Vagina (tissue), 2 donors: Measurements from ENCODE around the gene TTLL5. TPM values are rescaled to one million over a fixed set of nuclear protein-coding genes. Genes with fewer than 3 reads are reported as not detected.

Experiments used
- DNase-seq, 2 donors: peaks; one replicate each; pipeline ENCODE4 v3.0.0-alpha.2; 2017; ENCODE audit errors: extremely low spot score in 2 of 2
- H3K27ac ChIP-seq: fragments of 200-600 bp; sonication (generic); one replicate; pipeline ENCODE4 v1.5.1; 2019
- H3K27me3 ChIP-seq: fragments of 200-600 bp; sonication (generic); one replicate; pipeline ENCODE4 v1.5.1; 2019
- H3K36me3 ChIP-seq, 2 donors: fragments of 200-600 bp; sonication (generic); one replicate each; pipeline ENCODE4 v1.5.1; 2017 to 2019
- H3K4me1 ChIP-seq: fragments of 200-600 bp; sonication (generic); one replicate; pipeline ENCODE4 v1.5.1; 2019
- H3K4me3 ChIP-seq, 2 donors: fragments of 200-600 bp; sonication (generic); 1 replicate in 1 of 2; 2 replicates in 1 of 2; pipeline ENCODE4 v1.5.1; 2016 to 2019
- H3K9me3 ChIP-seq: fragments of 200-600 bp; sonication (generic); one replicate; pipeline ENCODE4 v1.5.1; 2019
- POLR2A ChIP-seq, 2 donors: fragments of 450-650 bp; IDR thresholded peaks; one replicate each; pipeline ENCODE4 v1.6.1; 2017; ENCODE audit warnings: antibody characterized with exemption in 2 of 2, mild to moderate bottlenecking in 2 of 2, moderate library complexity in 2 of 2
- POLR2AphosphoS5 ChIP-seq, 2 donors: sonication (generic); formaldehyde crosslinking; IDR thresholded peaks; one replicate each; pipeline ENCODE4 v1.9.0; 2017; ENCODE audit warnings: antibody characterized with exemption in 2 of 2, mild to moderate bottlenecking in 2 of 2, low read depth in 1 of 2; ENCODE audit not compliant: insufficient read depth in 1 of 2
- intact Hi-C: fragments of 100-400 bp; cut with DNase I; formaldehyde crosslinking; loops from one replicate; pipeline ENCODE4 v1.15.1; 2023
- total RNA-seq: library from RNA; depleted of rRNA; stranded (reverse); fragments of >200 nt; gene quantifications from one replicate; pipeline ENCODE4 v1.2.3, GENCODE V29; 2016
- TF ChIP-seq, protein P1 (sequence below), 3 experiments: fragments of 450-650 bp in 2 of 3; fragments of 200-600 bp in 1 of 3; sonication (generic) in 1 of 3; IDR thresholded peaks; one replicate each; pipeline ENCODE4 v1.5.1; 2017 to 2019; ENCODE audit warnings: antibody characterized with exemption in 3 of 3, mild to moderate bottlenecking in 2 of 3, moderate library complexity in 2 of 3

TTLL5 gene
- total RNA-seq, 1 donor from 2014 or later, result 43.0 TPM

- no peaks in the 10 kb centered on the region for H3K9me3 ChIP-seq
- H3K36me3 ChIP-seq, result peaks cover 0 to 4% of the 10 kb centered on the region in 2 donors
- TF ChIP-seq, protein P1, sequence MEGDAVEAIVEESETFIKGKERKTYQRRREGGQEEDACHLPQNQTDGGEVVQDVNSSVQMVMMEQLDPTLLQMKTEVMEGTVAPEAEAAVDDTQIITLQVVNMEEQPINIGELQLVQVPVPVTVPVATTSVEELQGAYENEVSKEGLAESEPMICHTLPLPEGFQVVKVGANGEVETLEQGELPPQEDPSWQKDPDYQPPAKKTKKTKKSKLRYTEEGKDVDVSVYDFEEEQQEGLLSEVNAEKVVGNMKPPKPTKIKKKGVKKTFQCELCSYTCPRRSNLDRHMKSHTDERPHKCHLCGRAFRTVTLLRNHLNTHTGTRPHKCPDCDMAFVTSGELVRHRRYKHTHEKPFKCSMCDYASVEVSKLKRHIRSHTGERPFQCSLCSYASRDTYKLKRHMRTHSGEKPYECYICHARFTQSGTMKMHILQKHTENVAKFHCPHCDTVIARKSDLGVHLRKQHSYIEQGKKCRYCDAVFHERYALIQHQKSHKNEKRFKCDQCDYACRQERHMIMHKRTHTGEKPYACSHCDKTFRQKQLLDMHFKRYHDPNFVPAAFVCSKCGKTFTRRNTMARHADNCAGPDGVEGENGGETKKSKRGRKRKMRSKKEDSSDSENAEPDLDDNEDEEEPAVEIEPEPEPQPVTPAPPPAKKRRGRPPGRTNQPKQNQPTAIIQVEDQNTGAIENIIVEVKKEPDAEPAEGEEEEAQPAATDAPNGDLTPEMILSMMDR (IDR thresholded peaks at IDR 0.05), result no peak
- TF ChIP-seq POLR2AphosphoS5 (IDR thresholded peaks at IDR 0.05; ENCODE audit: insufficient read depth in 1 of 2, low read depth in 1 of 2) (no peak), POLR2A (IDR thresholded peaks at IDR 0.05) (no peak)
- no peak overlapping the region for H3K4me3 ChIP-seq
- intact Hi-C loops, result no loop called here
- no peak for DNase-seq
- no peaks in the 10 kb centered on the region for H3K4me1 ChIP-seq
- H3K27ac ChIP-seq, result no peak overlapping the region
- H3K27me3 ChIP-seq, result no peaks in the 10 kb centered on the region
These were observed 143.7 kb downstream of the TTLL5 start for GRCh38 chr14:75804570-75805275.

DNA sequence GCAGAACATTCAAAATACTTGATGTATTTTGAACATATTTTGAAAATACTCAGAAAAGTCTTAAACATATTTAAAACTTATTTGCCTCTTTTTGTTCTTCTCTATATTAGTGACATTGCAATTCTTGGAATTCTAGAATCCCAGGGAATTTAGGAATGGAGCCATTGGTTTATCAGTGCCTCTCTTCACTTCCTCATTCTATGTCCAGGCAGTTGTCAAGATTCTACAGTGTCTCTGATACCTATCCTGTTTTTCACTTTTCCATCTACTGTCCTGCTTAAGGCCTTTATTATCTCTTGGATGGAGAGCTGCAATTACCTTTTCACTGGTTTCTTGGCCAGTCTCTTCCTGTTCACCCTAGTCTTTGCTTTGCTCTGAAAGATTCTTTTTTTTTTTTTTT is 144.6 kb downstream of the TTLL5 start:
- intact Hi-C loops, result no loop called here
- no peak for DNase-seq
- Histone ChIP-seq H3K4me1 (no peaks in the 10 kb centered on the region), H3K9me3 (no peaks in the 10 kb centered on the region), H3K27ac (no peak overlapping the region), H3K27me3 (no peaks in the 10 kb centered on the region), H3K4me3 (no peak overlapping the region), H3K36me3 (peaks cover 0 to 4% of the 10 kb centered on the region in 2 donors)
- no peak for TF ChIP-seq POLR2AphosphoS5 (IDR thresholded peaks at IDR 0.05; ENCODE audit: insufficient read depth in 1 of 2, low read depth in 1 of 2)
- TF ChIP-seq, protein P1 (IDR thresholded peaks at IDR 0.05), result no peak

DNA sequence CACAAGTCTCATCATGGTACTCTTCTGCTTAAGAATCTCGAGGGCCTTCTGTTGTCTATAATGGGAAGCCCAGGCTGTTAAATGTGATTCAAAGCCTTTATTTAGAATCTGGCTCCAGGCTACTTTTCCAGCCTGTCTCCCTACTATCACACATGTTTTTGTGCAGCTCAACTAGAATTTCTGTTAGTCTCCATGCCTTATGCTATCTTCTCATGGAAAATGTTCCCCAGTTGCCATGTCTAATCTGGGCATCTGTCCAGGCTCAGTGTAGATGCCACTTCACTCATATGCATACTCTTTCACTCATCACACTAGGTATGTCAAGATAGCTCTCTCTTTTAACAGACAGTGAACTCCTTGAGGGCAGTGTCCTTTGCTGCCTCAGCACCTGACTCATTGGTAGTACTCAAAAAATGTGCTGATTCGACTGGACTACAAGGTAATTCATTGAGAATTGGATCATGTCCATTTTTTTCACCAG is 145.3 kb downstream of the TTLL5 start:
- no peak for DNase-seq
- H3K4me3 ChIP-seq, result no peak overlapping the region
- intact Hi-C loops, result no loop called here
- TF ChIP-seq POLR2A (IDR thresholded peaks at IDR 0.05), result no peak
- TF ChIP-seq, protein P1 (IDR thresholded peaks at IDR 0.05), result no peak
- no peak for TF ChIP-seq POLR2AphosphoS5 (IDR thresholded peaks at IDR 0.05; ENCODE audit: insufficient read depth in 1 of 2, low read depth in 1 of 2)
- no peak overlapping the region for H3K27ac ChIP-seq
- peaks cover 0 to 4% of the 10 kb centered on the region in 2 donors for H3K36me3 ChIP-seq
- no peaks in the 10 kb centered on the region for H3K27me3 ChIP-seq
- no peaks in the 10 kb centered on the region for H3K4me1 ChIP-seq
- H3K9me3 ChIP-seq, result no peaks in the 10 kb centered on the region

DNA sequence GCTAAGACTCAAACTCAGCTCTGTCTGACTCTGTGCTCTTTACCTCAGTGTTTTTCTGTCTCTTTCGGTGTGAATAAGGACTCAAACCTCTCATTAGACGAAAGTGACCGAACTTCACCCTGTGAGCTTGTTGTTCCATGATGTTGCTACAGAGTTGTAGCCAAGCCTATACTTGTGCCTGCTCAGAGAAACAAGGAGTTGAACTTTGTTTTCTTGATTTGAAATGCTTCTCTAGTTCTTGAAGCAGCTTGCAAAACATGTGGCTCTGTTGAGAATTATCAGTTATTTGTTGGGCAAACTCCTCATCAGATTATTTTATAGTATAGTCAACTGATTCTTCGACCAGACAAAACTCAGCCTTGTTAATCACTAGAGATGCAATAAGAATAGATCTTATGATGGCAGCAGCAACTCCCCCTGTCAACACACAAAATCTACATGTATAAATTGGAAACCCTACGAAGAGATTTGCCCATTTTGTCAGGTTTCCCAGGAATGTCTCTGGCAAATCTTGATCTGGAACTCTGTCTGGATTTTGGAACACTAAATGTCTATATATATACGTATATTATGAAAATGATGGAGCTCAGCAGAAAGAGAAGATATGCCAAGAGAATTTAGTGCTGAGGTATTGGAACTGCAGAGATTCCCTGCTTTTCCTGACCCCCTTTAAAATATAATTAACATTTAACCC is 146.8 kb downstream of the TTLL5 start:
- DNase-seq, result no peak
- H3K36me3 ChIP-seq, result peaks cover 0 to 4% of the 10 kb centered on the region in 2 donors
- no peaks in the 10 kb centered on the region for H3K4me1 ChIP-seq
- no peaks in the 10 kb centered on the region for H3K27me3 ChIP-seq
- intact Hi-C loops, result no loop called here
- TF ChIP-seq POLR2AphosphoS5 (IDR thresholded peaks at IDR 0.05; ENCODE audit: insufficient read depth in 1 of 2, low read depth in 1 of 2), result no peak
- TF ChIP-seq, protein P1 (IDR thresholded peaks at IDR 0.05), result no peak
- no peak for TF ChIP-seq POLR2A (IDR thresholded peaks at IDR 0.05)
- H3K4me3 ChIP-seq, result no peak overlapping the region
- H3K27ac ChIP-seq, result no peak overlapping the region
- H3K9me3 ChIP-seq, result no peaks in the 10 kb centered on the region
